HepG2 (cell line): Measurements from ENCODE around the gene U2AF2. TPM values are rescaled to one million over a fixed set of nuclear protein-coding genes. Genes with fewer than 3 reads are reported as not detected.

ENCODE experiments used
- AKAP8 ChIP-seq: sonication (generic); formaldehyde crosslinking; IDR thresholded peaks from 2 replicates; pipeline ENCODE4 v1.5.1; 2020; ENCODE audit warnings: mild to moderate bottlenecking, missing genetic modification reagents
- ATM ChIP-seq: fragments of 450-650 bp; IDR thresholded peaks from 2 replicates; pipeline ENCODE4 v1.7.1; 2017; ENCODE audit warnings: mild to moderate bottlenecking, borderline replicate concordance
- CBX5 ChIP-seq: sonication (generic); formaldehyde crosslinking; IDR thresholded peaks from 2 replicates; pipeline ENCODE4 v1.4.0; 2020; ENCODE audit warnings: missing genetic modification reagents, borderline replicate concordance
- CEBPG ChIP-seq: IDR thresholded peaks from 2 replicates; pipeline ENCODE4 v1.6.1; 2016
- DNMT3B ChIP-seq: conservative IDR thresholded peaks from 2 replicates; pipeline ENCODE4 v1.6.1; 2016; ENCODE audit warnings: missing biosample characterization, control low read depth
- FOXA1 ChIP-seq, 2 experiments: fragments of 450-650 bp in 1 of 2; sonication (generic) in 1 of 2; formaldehyde crosslinking in 1 of 2; IDR thresholded peaks; 2 replicates each; pipeline versions ENCODE4 v1.4.0 to v1.6.1; 2016 to 2020; ENCODE audit warnings: missing genetic modification reagents in 1 of 2
- GATAD1 ChIP-seq: IDR thresholded peaks from 2 replicates; pipeline ENCODE4 v1.6.1; 2016; ENCODE audit warnings: missing genetic modification reagents, missing compliant biosample characterization
- HMG20A ChIP-seq: IDR thresholded peaks from 2 replicates; pipeline ENCODE4 v1.6.1; 2016; ENCODE audit warnings: borderline replicate concordance
- ISX ChIP-seq: sonication (generic); formaldehyde crosslinking; conservative IDR thresholded peaks from 2 replicates; pipeline ENCODE4 v1.5.0; 2020; ENCODE audit warnings: missing genetic modification reagents
- NFE2L1 ChIP-seq: sonication (generic); formaldehyde crosslinking; IDR thresholded peaks from 2 replicates; pipeline ENCODE4 v1.4.0; 2020; ENCODE audit warnings: missing genetic modification reagents, mild to moderate bottlenecking, borderline replicate concordance
- POLR2G ChIP-seq: fragments of 200-400 bp; formaldehyde crosslinking; IDR thresholded peaks from 2 replicates; pipeline ENCODE4 v1.6.1; 2018; ENCODE audit warnings: mild to moderate bottlenecking, low read depth, low read length, moderate library complexity
- SETDB1 ChIP-seq: sonication (generic); formaldehyde crosslinking; IDR thresholded peaks from 2 replicates; pipeline ENCODE4 v1.5.1; 2020; ENCODE audit warnings: missing genetic modification reagents, mild to moderate bottlenecking, borderline replicate concordance
- SOX13 ChIP-seq, 3 experiments: fragments of 450-650 bp in 1 of 3; sonication (generic) in 1 of 3; formaldehyde crosslinking in 1 of 3; IDR thresholded peaks in 2 of 3; conservative IDR thresholded peaks in 1 of 3; 2 replicates each; pipeline versions ENCODE4 v1.5.0 to v1.6.1; 2016 to 2020; ENCODE audit warnings: antibody characterized with exemption in 1 of 3, mild to moderate bottlenecking in 1 of 3, missing compliant biosample characterization in 1 of 3, missing genetic modification reagents in 1 of 3, moderate library complexity in 1 of 3
- ZNF12 ChIP-seq: sonication (generic); formaldehyde crosslinking; IDR thresholded peaks from 2 replicates; pipeline ENCODE4 v1.5.0; 2020; ENCODE audit warnings: missing genetic modification reagents
- ZNF143 ChIP-seq: sonication (generic); formaldehyde crosslinking; IDR thresholded peaks from 2 replicates; pipeline ENCODE4 v1.4.0; 2020; ENCODE audit warnings: missing genetic modification reagents
- ZNF337 ChIP-seq: sonication (generic); formaldehyde crosslinking; IDR thresholded peaks from 2 replicates; pipeline ENCODE4 v1.5.1; 2020; ENCODE audit warnings: missing genetic modification reagents, low read depth, mild to moderate bottlenecking, borderline replicate concordance
- ZNF33A ChIP-seq: sonication (generic); formaldehyde crosslinking; IDR thresholded peaks from 2 replicates; pipeline ENCODE4 v1.5.1; 2020; ENCODE audit warnings: missing genetic modification reagents, mild to moderate bottlenecking, moderate library complexity, borderline replicate concordance
- polyA plus RNA-seq, 8 experiments: library from polyadenylated mRNA; depleted of rRNA in 3 of 8; stranded (reverse) in 7 of 8; unstranded in 1 of 8; fragments of >200 nt; fragmentation: Illumina TruSeq in 4 of 8; extraction: Trizol in 4 of 8; gene quantifications; 2 replicates each; pipeline versions ENCODE4 v1.2.1 to v1.2.3, GENCODE V29; 2011 to 2016; ENCODE audit warnings: low read depth in 4 of 8, missing spikeins in 1 of 8, mixed read lengths in 1 of 8; ENCODE audit not compliant: insufficient read depth in 1 of 8
- total RNA-seq, 5 experiments: library from RNA; depleted of rRNA; stranded (reverse); fragments of >200 nt; fragmentation: Illumina TruSeq; extraction: Trizol; gene quantifications; 2 replicates each; pipeline ENCODE4 v1.2.3, GENCODE V29; 2016; ENCODE audit warnings: low read depth in 1 of 5
- TF ChIP-seq, protein P1 (sequence below): sonication (generic); formaldehyde crosslinking; IDR thresholded peaks from 2 replicates; pipeline ENCODE4 v1.9.0; 2021; ENCODE audit warnings: mild to moderate bottlenecking, missing genetic modification reagents
- TF ChIP-seq, protein P2 (sequence below): IDR thresholded peaks from 2 replicates; pipeline ENCODE4 v1.6.1; 2018; ENCODE audit warnings: missing genetic modification reagents
- TF ChIP-seq, protein P3 (sequence below): sonication (generic); formaldehyde crosslinking; IDR thresholded peaks from 2 replicates; pipeline ENCODE4 v1.5.1; 2020; ENCODE audit warnings: missing genetic modification reagents, mild to moderate bottlenecking, borderline replicate concordance

The U2AF2 gene
- total and polyA plus RNA-seq, 2 of the 13 experiments (the other 11 are each of a cell fraction or from before 2014, with no cell fraction given), result 84.3 to 124 TPM

DNA sequence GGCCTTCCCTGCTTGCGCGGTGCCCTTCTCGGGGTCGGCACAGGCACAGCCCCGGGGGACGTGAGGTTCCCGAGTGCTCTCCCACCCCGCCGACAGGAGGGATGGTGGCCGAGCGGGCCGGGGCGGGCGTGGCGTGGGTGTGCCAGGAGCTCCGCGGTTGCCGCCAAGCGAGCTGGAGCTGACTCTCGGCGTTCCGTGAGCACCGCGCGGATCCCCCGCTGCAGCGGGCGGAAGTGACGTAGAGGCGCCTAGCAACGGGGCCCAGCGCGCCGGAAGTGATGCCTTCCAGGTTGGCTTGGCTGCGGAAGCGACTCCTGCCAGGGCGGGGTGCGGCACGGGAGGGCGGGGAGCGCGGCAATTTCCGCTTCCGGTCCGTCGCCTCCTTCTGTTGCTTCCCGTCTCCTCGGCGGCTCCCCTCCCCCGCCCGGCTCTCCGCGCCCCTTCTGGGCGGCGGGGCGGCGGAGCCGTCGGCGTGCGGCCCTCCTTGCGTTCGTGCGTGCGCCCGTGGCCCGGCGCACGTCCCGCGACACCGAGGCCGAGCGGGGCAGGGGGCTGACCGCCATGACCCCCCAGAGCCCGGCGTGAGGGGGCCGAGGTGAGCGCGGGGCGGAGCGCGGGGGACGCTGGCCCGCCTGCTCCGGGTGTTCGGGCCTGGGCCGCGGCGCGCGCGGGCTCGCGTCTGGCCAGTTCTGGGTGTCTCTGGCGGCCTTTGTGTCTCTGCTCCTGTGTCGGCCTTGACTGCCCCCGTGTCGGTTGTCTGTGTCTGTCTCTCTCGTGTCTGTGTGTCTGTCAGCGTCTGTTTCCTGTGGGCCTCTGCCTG is 20.2 kb downstream of the U2AF2 start, which contains the start of gene EPN1 (continued):
- TF ChIP-seq, protein P1, sequence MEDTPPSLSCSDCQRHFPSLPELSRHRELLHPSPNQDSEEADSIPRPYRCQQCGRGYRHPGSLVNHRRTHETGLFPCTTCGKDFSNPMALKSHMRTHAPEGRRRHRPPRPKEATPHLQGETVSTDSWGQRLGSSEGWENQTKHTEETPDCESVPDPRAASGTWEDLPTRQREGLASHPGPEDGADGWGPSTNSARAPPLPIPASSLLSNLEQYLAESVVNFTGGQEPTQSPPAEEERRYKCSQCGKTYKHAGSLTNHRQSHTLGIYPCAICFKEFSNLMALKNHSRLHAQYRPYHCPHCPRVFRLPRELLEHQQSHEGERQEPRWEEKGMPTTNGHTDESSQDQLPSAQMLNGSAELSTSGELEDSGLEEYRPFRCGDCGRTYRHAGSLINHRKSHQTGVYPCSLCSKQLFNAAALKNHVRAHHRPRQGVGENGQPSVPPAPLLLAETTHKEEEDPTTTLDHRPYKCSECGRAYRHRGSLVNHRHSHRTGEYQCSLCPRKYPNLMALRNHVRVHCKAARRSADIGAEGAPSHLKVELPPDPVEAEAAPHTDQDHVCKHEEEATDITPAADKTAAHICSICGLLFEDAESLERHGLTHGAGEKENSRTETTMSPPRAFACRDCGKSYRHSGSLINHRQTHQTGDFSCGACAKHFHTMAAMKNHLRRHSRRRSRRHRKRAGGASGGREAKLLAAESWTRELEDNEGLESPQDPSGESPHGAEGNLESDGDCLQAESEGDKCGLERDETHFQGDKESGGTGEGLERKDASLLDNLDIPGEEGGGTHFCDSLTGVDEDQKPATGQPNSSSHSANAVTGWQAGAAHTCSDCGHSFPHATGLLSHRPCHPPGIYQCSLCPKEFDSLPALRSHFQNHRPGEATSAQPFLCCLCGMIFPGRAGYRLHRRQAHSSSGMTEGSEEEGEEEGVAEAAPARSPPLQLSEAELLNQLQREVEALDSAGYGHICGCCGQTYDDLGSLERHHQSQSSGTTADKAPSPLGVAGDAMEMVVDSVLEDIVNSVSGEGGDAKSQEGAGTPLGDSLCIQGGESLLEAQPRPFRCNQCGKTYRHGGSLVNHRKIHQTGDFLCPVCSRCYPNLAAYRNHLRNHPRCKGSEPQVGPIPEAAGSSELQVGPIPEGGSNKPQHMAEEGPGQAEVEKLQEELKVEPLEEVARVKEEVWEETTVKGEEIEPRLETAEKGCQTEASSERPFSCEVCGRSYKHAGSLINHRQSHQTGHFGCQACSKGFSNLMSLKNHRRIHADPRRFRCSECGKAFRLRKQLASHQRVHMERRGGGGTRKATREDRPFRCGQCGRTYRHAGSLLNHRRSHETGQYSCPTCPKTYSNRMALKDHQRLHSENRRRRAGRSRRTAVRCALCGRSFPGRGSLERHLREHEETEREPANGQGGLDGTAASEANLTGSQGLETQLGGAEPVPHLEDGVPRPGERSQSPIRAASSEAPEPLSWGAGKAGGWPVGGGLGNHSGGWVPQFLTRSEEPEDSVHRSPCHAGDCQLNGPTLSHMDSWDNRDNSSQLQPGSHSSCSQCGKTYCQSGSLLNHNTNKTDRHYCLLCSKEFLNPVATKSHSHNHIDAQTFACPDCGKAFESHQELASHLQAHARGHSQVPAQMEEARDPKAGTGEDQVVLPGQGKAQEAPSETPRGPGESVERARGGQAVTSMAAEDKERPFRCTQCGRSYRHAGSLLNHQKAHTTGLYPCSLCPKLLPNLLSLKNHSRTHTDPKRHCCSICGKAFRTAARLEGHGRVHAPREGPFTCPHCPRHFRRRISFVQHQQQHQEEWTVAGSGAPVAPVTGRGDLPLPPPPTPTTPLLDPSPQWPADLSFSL (CRISPR knock-in tag), result no peak
- TF ChIP-seq DNMT3B (CRISPR knock-in tag) (no peak), HMG20A (CRISPR knock-in tag) (no peak), POLR2G (peak; percentile 87), FOXA1 (IDR thresholded peaks at IDR 0.05) (no peak), FOXA1 (CRISPR knock-in tag; IDR thresholded peaks at IDR 0.05) (no peak), NFE2L1 (CRISPR knock-in tag) (no peak), ZNF33A (CRISPR knock-in tag) (no peak), AKAP8 (CRISPR knock-in tag) (peak; percentile 99), CEBPG (CRISPR knock-in tag) (no peak), ISX (CRISPR knock-in tag) (no peak), SOX13 (IDR thresholded peaks at IDR 0.05) (no peak), SOX13 (CRISPR knock-in tag; conservative IDR thresholded peaks at IDR 0.05 in 1 of 2, IDR thresholded peaks at IDR 0.05 in 1 of 2) (no peak), ZNF337 (no peak), GATAD1 (peak; percentile 95), SETDB1 (CRISPR knock-in tag) (no peak), CBX5 (peak; percentile 68; the same call in 1 of the 2 replicates), ATM (no peak), ZNF143 (CRISPR knock-in tag) (0 out of 2 replicates have a peak, but pooled peaks have one; percentile 31), ZNF12 (CRISPR knock-in tag) (peak; percentile 48; the same call in 1 of the 2 replicates)
- TF ChIP-seq, protein P2, sequence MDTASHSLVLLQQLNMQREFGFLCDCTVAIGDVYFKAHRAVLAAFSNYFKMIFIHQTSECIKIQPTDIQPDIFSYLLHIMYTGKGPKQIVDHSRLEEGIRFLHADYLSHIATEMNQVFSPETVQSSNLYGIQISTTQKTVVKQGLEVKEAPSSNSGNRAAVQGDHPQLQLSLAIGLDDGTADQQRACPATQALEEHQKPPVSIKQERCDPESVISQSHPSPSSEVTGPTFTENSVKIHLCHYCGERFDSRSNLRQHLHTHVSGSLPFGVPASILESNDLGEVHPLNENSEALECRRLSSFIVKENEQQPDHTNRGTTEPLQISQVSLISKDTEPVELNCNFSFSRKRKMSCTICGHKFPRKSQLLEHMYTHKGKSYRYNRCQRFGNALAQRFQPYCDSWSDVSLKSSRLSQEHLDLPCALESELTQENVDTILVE (CRISPR knock-in tag), result peak; percentile 89
- TF ChIP-seq, protein P3, sequence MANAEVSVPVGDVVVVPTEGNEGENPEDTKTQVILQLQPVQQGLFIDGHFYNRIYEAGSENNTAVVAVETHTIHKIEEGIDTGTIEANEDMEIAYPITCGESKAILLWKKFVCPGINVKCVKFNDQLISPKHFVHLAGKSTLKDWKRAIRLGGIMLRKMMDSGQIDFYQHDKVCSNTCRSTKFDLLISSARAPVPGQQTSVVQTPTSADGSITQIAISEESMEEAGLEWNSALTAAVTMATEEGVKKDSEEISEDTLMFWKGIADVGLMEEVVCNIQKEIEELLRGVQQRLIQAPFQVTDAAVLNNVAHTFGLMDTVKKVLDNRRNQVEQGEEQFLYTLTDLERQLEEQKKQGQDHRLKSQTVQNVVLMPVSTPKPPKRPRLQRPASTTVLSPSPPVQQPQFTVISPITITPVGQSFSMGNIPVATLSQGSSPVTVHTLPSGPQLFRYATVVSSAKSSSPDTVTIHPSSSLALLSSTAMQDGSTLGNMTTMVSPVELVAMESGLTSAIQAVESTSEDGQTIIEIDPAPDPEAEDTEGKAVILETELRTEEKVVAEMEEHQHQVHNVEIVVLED (CRISPR knock-in tag), result peak; percentile 88
